OCI-LY7 (cell line): ENCODE results near the gene NPS. TPM values are rescaled to one million over a fixed set of nuclear protein-coding genes. Genes with fewer than 3 reads are reported as not detected.

Experiments used
- BruUV-seq: library from RNA; stranded (reverse); fragments of 400-500 nt; replicated peaks from 2 replicates; lab custom pipeline; 2021; lab: Mats Ljungman, UMichigan
- CTCF ChIA-PET: fragments of 300-600 bp; sonication (Branson Sonifier 250); formaldehyde crosslinking; loops from one replicate; lab custom pipeline; 2022; ENCODE audit warnings: antibody characterized with exemption; ENCODE audit not compliant: unreplicated experiment; lab: Charles Lee
- POLR2A ChIA-PET: fragments of 300-600 bp; sonication (Branson Sonifier 250); formaldehyde crosslinking; loops from one replicate; lab custom pipeline; 2022; ENCODE audit warnings: antibody characterized with exemption; lab: Charles Lee
- DNase-seq: peaks from one replicate; pipeline ENCODE4 v3.0.0-alpha.2; 2015; ENCODE audit warnings: low spot score
- H2AFZ ChIP-seq: fragments of 200-600 bp; sonication (generic), shearing (Covaris generic); 2 replicates; pipeline ENCODE4 v1.6.1; 2014; ENCODE audit warnings: mild to moderate bottlenecking, antibody characterized with exemption, low read length, moderate library complexity
- H3K27ac ChIP-seq: fragments of 200-600 bp; sonication (generic); 2 replicates; pipeline ENCODE4 v1.5.1; 2014; ENCODE audit warnings: mixed run types, low read depth, mild to moderate bottlenecking, moderate library complexity, low read length, inconsistent platforms; ENCODE audit not compliant: poor library complexity, severe bottlenecking
- H3K36me3 ChIP-seq: fragments of 200-600 bp; sonication (generic); 2 replicates; pipeline ENCODE4 v1.6.1; 2014; ENCODE audit warnings: mild to moderate bottlenecking, antibody characterized with exemption, low read length, moderate library complexity, mixed read lengths; ENCODE audit not compliant: insufficient read depth
- H3K4me1 ChIP-seq: fragments of 200-600 bp; sonication (generic); 2 replicates; pipeline ENCODE4 v1.5.1; 2014; ENCODE audit warnings: mild to moderate bottlenecking, low read length; ENCODE audit not compliant: insufficient read depth, poor library complexity, severe bottlenecking
- H3K4me2 ChIP-seq: fragments of 200-600 bp; sonication (generic); 2 replicates; pipeline ENCODE4 v1.6.1; 2014; ENCODE audit warnings: mild to moderate bottlenecking, low read length
- H3K4me3 ChIP-seq: fragments of 200-600 bp; sonication (generic); 2 replicates; pipeline ENCODE4 v1.5.1; 2014; ENCODE audit warnings: mild to moderate bottlenecking, low read depth, low read length; ENCODE audit not compliant: poor library complexity, severe bottlenecking
- H3K79me2 ChIP-seq: fragments of 200-600 bp; sonication (generic); 2 replicates; pipeline ENCODE4 v1.6.1; 2016; ENCODE audit warnings: low read depth, mild to moderate bottlenecking, low read length, moderate library complexity, mixed read lengths; ENCODE audit not compliant: insufficient read depth
- H3K9me2 ChIP-seq: fragments of 200-600 bp; sonication (generic); 2 replicates; pipeline ENCODE4 v1.6.1; 2016; ENCODE audit warnings: mild to moderate bottlenecking, low read length, mixed read lengths; ENCODE audit not compliant: insufficient read depth
- H3K9me3 ChIP-seq: fragments of 200-600 bp; sonication (generic); 2 replicates; pipeline ENCODE4 v1.6.1; 2014; ENCODE audit warnings: mild to moderate bottlenecking, mixed run types, low read length, mixed read lengths
- H4K20me1 ChIP-seq: fragments of 200-600 bp; sonication (generic); 2 replicates; pipeline ENCODE4 v1.6.1; 2014; ENCODE audit warnings: mild to moderate bottlenecking, antibody characterized with exemption, low read length, moderate library complexity, mixed read lengths; ENCODE audit not compliant: insufficient read depth
- CTCF ChIP-seq: fragments of 200-600 bp; sonication (generic); conservative IDR thresholded peaks from 2 replicates; pipeline ENCODE4 v1.5.1; 2014; ENCODE audit warnings: mild to moderate bottlenecking, antibody characterized with exemption, low read length, moderate library complexity, mixed read lengths
- EZH2phosphoT487 ChIP-seq: fragments of 200-600 bp; sonication (generic); IDR thresholded peaks from 2 replicates; pipeline ENCODE4 v1.6.1; 2018; ENCODE audit warnings: low read depth, borderline replicate concordance, mild to moderate bottlenecking, mixed run types, antibody characterized with exemption, low read length, moderate library complexity, mixed read lengths
- intact Hi-C: fragments of 100-400 bp; cut with micrococcal nuclease; formaldehyde crosslinking; loops from one replicate; pipeline ENCODE4 v1.10.0; 2022; ENCODE audit not compliant: unreplicated experiment
- total RNA-seq, 2 experiments: library from RNA; depleted of rRNA in 1 of 2; stranded (reverse); fragments of >200 nt in 1 of 2; shearing (Covaris generic) in 1 of 2; gene quantifications; 2 replicates each; pipeline ENCODE4 v1.2.3, GENCODE V29; 2014 to 2022

Gene NPS
- total RNA-seq, 2 experiments from 2014 or later = not detected

- no peaks in the 10 kb centered on the region for H3K9me3 ChIP-seq
- POLR2A ChIA-PET = no interaction called here
- BruUV-seq = no TSS peak
These were observed 36.5 kb downstream of the NPS start for GRCh38 chr10:127585519-127586023.

GRCh38 chr10:127587668-127588365 is 38.7 kb downstream of the NPS start:
- H3K36me3 ChIP-seq = no peaks in the 10 kb centered on the region
- H3K4me1 ChIP-seq = no peaks in the 10 kb centered on the region
- no TSS peak for BruUV-seq
- H3K27ac ChIP-seq = no peak overlapping the region
- H3K79me2 ChIP-seq = no peaks in the 10 kb centered on the region
- ChIA-PET POLR2A (no interaction called here), CTCF (no interaction called here)
- no peak overlapping the region for H3K4me3 ChIP-seq
- H3K4me2 ChIP-seq = no peak overlapping the region
- no peaks in the 10 kb centered on the region for H3K9me2 ChIP-seq
- DNase-seq = no peak
- TF ChIP-seq CTCF (no peak), EZH2phosphoT487 (no peak)
- H2AFZ ChIP-seq = no peak overlapping the region
- no peaks in the 10 kb centered on the region for H3K9me3 ChIP-seq
- H4K20me1 ChIP-seq = no peaks in the 10 kb centered on the region
- intact Hi-C loops = no loop called here

More at GRCh38 chr10:127585519-127586023, 36.5 kb downstream of the NPS start:
- Histone ChIP-seq H3K79me2 (no peaks in the 10 kb centered on the region), H3K36me3 (no peaks in the 10 kb centered on the region), H3K9me2 (no peaks in the 10 kb centered on the region), H2AFZ (no peak overlapping the region), H3K4me1 (no peaks in the 10 kb centered on the region), H4K20me1 (no peaks in the 10 kb centered on the region), H3K4me3 (no peak overlapping the region), H3K27ac (no peak overlapping the region), H3K4me2 (no peak overlapping the region)
- TF ChIP-seq CTCF = no peak
- TF ChIP-seq EZH2phosphoT487 = no peak
- no peak for DNase-seq
- CTCF ChIA-PET = no interaction called here
- intact Hi-C loops = no loop called here

- no peak for TF ChIP-seq CTCF
- TF ChIP-seq EZH2phosphoT487 = no peak
- no peaks in the 10 kb centered on the region for H4K20me1 ChIP-seq
- no peaks in the 10 kb centered on the region for H3K79me2 ChIP-seq
- no peaks in the 10 kb centered on the region for H3K4me1 ChIP-seq
- no peak for DNase-seq
- no peaks in the 10 kb centered on the region for H3K36me3 ChIP-seq
- ChIA-PET POLR2A (no interaction called here), CTCF (no interaction called here)
- H3K9me2 ChIP-seq = no peaks in the 10 kb centered on the region
- intact Hi-C loops = no loop called here
- no peak overlapping the region for H3K4me2 ChIP-seq
- H2AFZ ChIP-seq = no peak overlapping the region
- no peak overlapping the region for H3K27ac ChIP-seq
- BruUV-seq = no TSS peak
- H3K4me3 ChIP-seq = no peak overlapping the region
- H3K9me3 ChIP-seq = no peaks in the 10 kb centered on the region
These were observed 43.5 kb downstream of the NPS start for GRCh38 chr10:127592586-127592985.
